BJ (cell line): ENCODE data around the gene KIDINS220. TPM values are rescaled to one million over a fixed set of nuclear protein-coding genes. Genes with fewer than 3 reads are reported as not detected.

Experiments
- CTCF ChIA-PET: fragments of 350-600 bp; formaldehyde crosslinking; extraction: SDS; loops from one replicate; lab custom pipeline; 2021; ENCODE audit warnings: antibody characterized with exemption, inconsistent platforms; lab: Yijun Ruan, JAX
- POLR2A ChIA-PET: fragments of 300-600 bp; sonication (Branson Sonifier 250); formaldehyde crosslinking; extraction: SDS; loops from one replicate; lab custom pipeline; 2021; ENCODE audit warnings: antibody characterized with exemption; lab: Charles Lee
- DNase-seq: peaks from one replicate; pipeline ENCODE4 v3.0.0-alpha.2; 2011; ENCODE audit warnings: low read depth
- H3K27me3 ChIP-seq: 2 replicates; pipeline ENCODE4 v1.6.0; 2011; ENCODE audit warnings: low read length; ENCODE audit not compliant: control insufficient read depth, insufficient read depth
- H3K36me3 ChIP-seq: 2 replicates; pipeline ENCODE4 v1.5.1; 2011; ENCODE audit warnings: low read length; ENCODE audit not compliant: control insufficient read depth, insufficient read depth
- H3K4me3 ChIP-seq: 2 replicates; pipeline ENCODE4 v1.5.1; 2011; ENCODE audit warnings: low read depth, mild to moderate bottlenecking, control low read depth, low read length
- CTCF ChIP-seq: IDR thresholded peaks from 2 replicates; pipeline ENCODE4 v1.5.1; 2011; ENCODE audit warnings: low read depth, mild to moderate bottlenecking, control low read depth, inconsistent platforms, low read length, moderate library complexity; ENCODE audit not compliant: insufficient read depth
- polyA plus RNA-seq: library from polyadenylated mRNA; depleted of rRNA; stranded (reverse); fragments of >200 nt; gene quantifications from 2 replicates; pipeline ENCODE4 v1.2.3, GENCODE V29; 2011

The KIDINS220 gene
- polyA plus RNA-seq, 1 experiment: 34.8 TPM

- DNase-seq: no peak
- peaks cover 12% of the 10 kb centered on the region for H3K36me3 ChIP-seq
- ChIA-PET CTCF (no interaction called here), POLR2A (no interaction called here)
- no peak for TF ChIP-seq CTCF
- H3K27me3 ChIP-seq: no peaks in the 10 kb centered on the region
- no peak overlapping the region for H3K4me3 ChIP-seq
These were observed 30.3 kb downstream of the KIDINS220 start for GRCh38 chr2:8806885-8807704.

GRCh38 chr2:8805278-8806210, 31.9 kb downstream of the KIDINS220 start:
- CTCF ChIA-PET: no interaction called here
- TF ChIP-seq CTCF: no peak
- DNase-seq: no peak
- Histone ChIP-seq H3K4me3 (no peak overlapping the region), H3K27me3 (no peaks in the 10 kb centered on the region), H3K36me3 (peaks cover 10% of the 10 kb centered on the region)
- POLR2A ChIA-PET: no interaction called here

GRCh38 chr2:8803658-8804379, 33.6 kb downstream of the KIDINS220 start:
- Histone ChIP-seq H3K36me3 (peaks cover 9% of the 10 kb centered on the region), H3K4me3 (no peak overlapping the region), H3K27me3 (no peaks in the 10 kb centered on the region)
- no peak for TF ChIP-seq CTCF
- peak; percentile 31 for DNase-seq
- POLR2A ChIA-PET: no interaction called here
- CTCF ChIA-PET: interaction anchor here (1.4 kb wide), 1 partner anchor 338 kb away, joined by 3 read pairs; no protein-coding TSS in a partner anchor

- no peaks in the 10 kb centered on the region for H3K27me3 ChIP-seq
- no peak for DNase-seq
- H3K4me3 ChIP-seq: no peak overlapping the region
- no peak for TF ChIP-seq CTCF
- POLR2A ChIA-PET: no interaction called here
- CTCF ChIA-PET: interaction anchor here (1.4 kb wide), 1 partner anchor 340 kb away, joined by 3 read pairs; no protein-coding TSS in a partner anchor
- peaks cover 9% of the 10 kb centered on the region for H3K36me3 ChIP-seq
These were observed 34.7 kb downstream of the KIDINS220 start for GRCh38 chr2:8802741-8803140.
